ENCODE data around the gene TRPM3.
"Not testable (repeated sequence)": the region's sequence is repeated elsewhere in the genome, so short reads cannot be mapped to it uniquely, and the experiment has no call there.

The TRPM3 gene

GRCh38 chr9:70747261-70747718 lies 374.1 kb downstream of the TRPM3 start:
- no peak overlapping the region for H3K4me3 ChIP-seq (ENCODE audit: low read length)
- no peaks in the 10 kb centered on the region for H3K9me3 ChIP-seq (replicated peaks; ENCODE audit: low read length)
- peaks cover 20% of the 10 kb centered on the region for H3K4me1 ChIP-seq (ENCODE audit: control insufficient read depth, insufficient read depth, low read length)
- H3K4me2 ChIP-seq (ENCODE audit: low read length) = peak overlapping the region; percentile 59
- H3K36me3 ChIP-seq (ENCODE audit: insufficient read depth, low read length) = no peaks in the 10 kb centered on the region
- no peaks in the 10 kb centered on the region for H3K27me3 ChIP-seq (ENCODE audit: control insufficient read depth, insufficient read depth, low read length)
- H3K9ac ChIP-seq (ENCODE audit: low read depth, low read length) = no peak overlapping the region

- Histone ChIP-seq H3K36me3 (ENCODE audit: insufficient read depth, low read length) (no peaks in the 10 kb centered on the region), H3K4me2 (ENCODE audit: low read length) (peak overlapping the region; percentile 59), H3K9ac (ENCODE audit: low read depth, low read length) (no peak overlapping the region), H3K9me3 (replicated peaks; ENCODE audit: low read length) (no peaks in the 10 kb centered on the region), H3K4me1 (ENCODE audit: control insufficient read depth, insufficient read depth, low read length) (peaks cover 20% of the 10 kb centered on the region), H3K4me3 (ENCODE audit: low read length) (no peak overlapping the region), H3K27me3 (ENCODE audit: control insufficient read depth, insufficient read depth, low read length) (no peaks in the 10 kb centered on the region)
Observed at GRCh38 chr9:70746760-70747159, 374.7 kb downstream of the TRPM3 start.

- peaks cover 20% of the 10 kb centered on the region for H3K4me1 ChIP-seq (ENCODE audit: control insufficient read depth, insufficient read depth, low read length)
- H3K36me3 ChIP-seq (ENCODE audit: insufficient read depth, low read length) = no peaks in the 10 kb centered on the region
- no peak overlapping the region for H3K9ac ChIP-seq (ENCODE audit: low read depth, low read length)
- no peaks in the 10 kb centered on the region for H3K9me3 ChIP-seq (replicated peaks; ENCODE audit: low read length)
- no peaks in the 10 kb centered on the region for H3K27me3 ChIP-seq (ENCODE audit: control insufficient read depth, insufficient read depth, low read length)
- no peak overlapping the region for H3K4me3 ChIP-seq (ENCODE audit: low read length)
- no peak overlapping the region for H3K4me2 ChIP-seq (ENCODE audit: low read length)
Observed at GRCh38 chr9:70746316-70746715, 375.1 kb downstream of the TRPM3 start.

- H3K4me1 ChIP-seq (ENCODE audit: control insufficient read depth, insufficient read depth, low read length); H3K9ac ChIP-seq (ENCODE audit: low read depth, low read length); H3K4me3 ChIP-seq (ENCODE audit: low read length); H3K27me3 ChIP-seq (ENCODE audit: control insufficient read depth, insufficient read depth, low read length); H3K9me3 ChIP-seq (replicated peaks; ENCODE audit: low read length); H3K36me3 ChIP-seq (ENCODE audit: insufficient read depth, low read length); H3K4me2 ChIP-seq (ENCODE audit: low read length): not testable (repeated sequence)
Observed at GRCh38 chr9:70724794-70725193, 396.6 kb downstream of the TRPM3 start.

GRCh38 chr9:70724025-70724424 lies 397.4 kb downstream of the TRPM3 start:
- H3K9me3 ChIP-seq (replicated peaks; ENCODE audit: low read length); H3K9ac ChIP-seq (ENCODE audit: low read depth, low read length); H3K36me3 ChIP-seq (ENCODE audit: insufficient read depth, low read length); H3K4me1 ChIP-seq (ENCODE audit: control insufficient read depth, insufficient read depth, low read length); H3K4me3 ChIP-seq (ENCODE audit: low read length); H3K27me3 ChIP-seq (ENCODE audit: control insufficient read depth, insufficient read depth, low read length); H3K4me2 ChIP-seq (ENCODE audit: low read length): not testable (repeated sequence)

DNA sequence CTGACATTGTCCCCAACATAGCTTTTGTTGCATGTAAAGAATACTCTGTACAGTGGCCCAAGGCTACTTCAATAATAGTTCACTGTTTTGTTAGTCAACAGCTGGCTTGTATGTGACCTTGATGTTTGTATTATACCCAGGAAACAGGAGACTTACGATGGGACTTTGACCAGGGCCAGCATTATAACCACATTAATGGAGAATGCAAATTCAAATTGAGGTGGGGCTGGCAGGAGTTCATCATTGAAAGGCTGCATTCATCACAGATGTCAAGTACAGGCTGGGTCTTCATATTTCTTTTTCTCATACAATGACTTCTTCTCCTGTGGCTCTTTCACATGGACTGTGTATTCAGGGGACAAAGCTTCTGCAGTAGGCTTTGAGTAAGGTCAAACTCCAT lies 414.6 kb downstream of the TRPM3 start:
- not testable (repeated sequence) for H3K36me3 ChIP-seq (ENCODE audit: insufficient read depth, low read length); H3K27me3 ChIP-seq (ENCODE audit: control insufficient read depth, insufficient read depth, low read length); H3K9me3 ChIP-seq (replicated peaks; ENCODE audit: low read length); H3K9ac ChIP-seq (ENCODE audit: low read depth, low read length); H3K4me3 ChIP-seq (ENCODE audit: low read length); H3K4me2 ChIP-seq (ENCODE audit: low read length); H3K4me1 ChIP-seq (ENCODE audit: control insufficient read depth, insufficient read depth, low read length)

GRCh38 chr9:70701163-70701562 lies 420.3 kb downstream of the TRPM3 start:
- Histone ChIP-seq H3K27me3 (ENCODE audit: control insufficient read depth, insufficient read depth, low read length) (no peaks in the 10 kb centered on the region), H3K4me1 (ENCODE audit: control insufficient read depth, insufficient read depth, low read length) (no peaks in the 10 kb centered on the region), H3K36me3 (ENCODE audit: insufficient read depth, low read length) (no peaks in the 10 kb centered on the region), H3K9ac (ENCODE audit: low read depth, low read length) (no peak overlapping the region), H3K4me3 (ENCODE audit: low read length) (no peak overlapping the region), H3K9me3 (replicated peaks; ENCODE audit: low read length) (no peaks in the 10 kb centered on the region), H3K4me2 (ENCODE audit: low read length) (no peak overlapping the region)

GRCh38 chr9:70696694-70697335 lies 424.6 kb downstream of the TRPM3 start:
- Histone ChIP-seq H3K4me2 (ENCODE audit: low read length) (no peak overlapping the region), H3K27me3 (ENCODE audit: control insufficient read depth, insufficient read depth, low read length) (peaks cover 7% of the 10 kb centered on the region), H3K9ac (ENCODE audit: low read depth, low read length) (no peak overlapping the region), H3K4me1 (ENCODE audit: control insufficient read depth, insufficient read depth, low read length) (no peaks in the 10 kb centered on the region), H3K4me3 (ENCODE audit: low read length) (no peak overlapping the region), H3K9me3 (replicated peaks; ENCODE audit: low read length) (no peaks in the 10 kb centered on the region), H3K36me3 (ENCODE audit: insufficient read depth, low read length) (no peaks in the 10 kb centered on the region)

DNA sequence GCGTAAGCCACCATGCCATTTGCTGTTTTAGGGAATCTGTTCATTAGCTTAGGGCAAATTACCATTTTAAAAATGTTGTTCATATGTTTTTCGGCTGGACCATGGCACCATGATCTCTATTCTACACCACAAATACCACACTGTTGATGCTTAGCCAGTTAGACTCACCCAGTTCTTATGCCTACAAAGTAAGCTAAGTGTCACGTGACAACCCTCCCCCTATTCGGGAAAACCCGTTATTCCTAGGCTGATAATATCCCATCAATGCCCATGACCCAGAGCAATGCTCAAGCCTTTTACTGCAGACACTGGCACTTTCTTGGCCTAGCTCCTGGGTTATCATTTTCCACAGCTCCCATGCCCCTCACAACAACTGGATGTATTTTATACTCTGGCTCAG lies 426.7 kb downstream of the TRPM3 start:
- H3K27me3 ChIP-seq (ENCODE audit: control insufficient read depth, insufficient read depth, low read length) = peaks cover 13% of the 10 kb centered on the region
- H3K4me3 ChIP-seq (ENCODE audit: low read length) = no peak overlapping the region
- no peaks in the 10 kb centered on the region for H3K4me1 ChIP-seq (ENCODE audit: control insufficient read depth, insufficient read depth, low read length)
- H3K36me3 ChIP-seq (ENCODE audit: insufficient read depth, low read length) = no peaks in the 10 kb centered on the region
- no peak overlapping the region for H3K9ac ChIP-seq (ENCODE audit: low read depth, low read length)
- no peak overlapping the region for H3K4me2 ChIP-seq (ENCODE audit: low read length)
- no peaks in the 10 kb centered on the region for H3K9me3 ChIP-seq (replicated peaks; ENCODE audit: low read length)

DNA sequence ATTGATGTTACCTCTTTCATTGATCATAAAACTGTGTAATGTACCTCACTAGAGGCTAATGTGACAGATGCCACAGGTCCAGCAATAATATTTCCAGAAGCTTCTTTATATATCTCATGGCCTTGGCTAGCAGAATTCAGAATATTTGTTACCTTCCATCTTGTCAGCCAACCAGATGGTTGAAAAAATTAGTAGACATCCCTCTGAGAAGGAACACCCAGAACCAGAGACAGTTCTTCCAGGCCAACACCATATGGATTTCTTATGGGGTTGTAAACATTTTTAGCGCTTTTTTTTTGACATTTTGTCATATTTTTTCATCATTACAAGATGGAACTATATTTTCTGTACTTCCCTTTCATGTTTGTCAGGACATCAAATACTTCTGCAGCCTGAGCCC lies 428.2 kb downstream of the TRPM3 start:
- no peak overlapping the region for H3K4me2 ChIP-seq (ENCODE audit: low read length)
- no peaks in the 10 kb centered on the region for H3K36me3 ChIP-seq (ENCODE audit: insufficient read depth, low read length)
- peaks cover 17% of the 10 kb centered on the region for H3K27me3 ChIP-seq (ENCODE audit: control insufficient read depth, insufficient read depth, low read length)
- no peaks in the 10 kb centered on the region for H3K4me1 ChIP-seq (ENCODE audit: control insufficient read depth, insufficient read depth, low read length)
- H3K9ac ChIP-seq (ENCODE audit: low read depth, low read length) = no peak overlapping the region
- no peak overlapping the region for H3K4me3 ChIP-seq (ENCODE audit: low read length)
- H3K9me3 ChIP-seq (replicated peaks; ENCODE audit: low read length) = no peaks in the 10 kb centered on the region

GRCh38 chr9:70692431-70692830 lies 429.0 kb downstream of the TRPM3 start:
- H3K4me2 ChIP-seq (ENCODE audit: low read length) = no peak overlapping the region
- no peaks in the 10 kb centered on the region for H3K36me3 ChIP-seq (ENCODE audit: insufficient read depth, low read length)
- no peak overlapping the region for H3K4me3 ChIP-seq (ENCODE audit: low read length)
- H3K9ac ChIP-seq (ENCODE audit: low read depth, low read length) = no peak overlapping the region
- H3K4me1 ChIP-seq (ENCODE audit: control insufficient read depth, insufficient read depth, low read length) = no peaks in the 10 kb centered on the region
- H3K9me3 ChIP-seq (replicated peaks; ENCODE audit: low read length) = no peaks in the 10 kb centered on the region
- peaks cover 17% of the 10 kb centered on the region for H3K27me3 ChIP-seq (ENCODE audit: control insufficient read depth, insufficient read depth, low read length)

GRCh38 chr9:70688704-70689103 lies 432.7 kb downstream of the TRPM3 start:
- H3K36me3 ChIP-seq (ENCODE audit: insufficient read depth, low read length) = no peaks in the 10 kb centered on the region
- H3K4me3 ChIP-seq (ENCODE audit: low read length) = no peak overlapping the region
- no peak overlapping the region for H3K9ac ChIP-seq (ENCODE audit: low read depth, low read length)
- peaks cover 3% of the 10 kb centered on the region for H3K4me1 ChIP-seq (ENCODE audit: control insufficient read depth, insufficient read depth, low read length)
- H3K4me2 ChIP-seq (ENCODE audit: low read length) = no peak overlapping the region
- peaks cover 15% of the 10 kb centered on the region for H3K27me3 ChIP-seq (ENCODE audit: control insufficient read depth, insufficient read depth, low read length)
- no peaks in the 10 kb centered on the region for H3K9me3 ChIP-seq (replicated peaks; ENCODE audit: low read length)

All from skeletal muscle satellite cell (primary cell).